Cardiac muscle cell (in vitro differentiated cells and primary cell): ENCODE measurements around the gene CCDC14. TPM values are rescaled to one million over a fixed set of nuclear protein-coding genes. Genes with fewer than 3 reads are reported as not detected.
A peak's percentile ranks its signal among the peaks of the same experiment; 100 is the strongest.

Source experiments
- DNase-seq, 2 donors: peaks; one replicate each; pipeline versions ENCODE4 v3.0.0 to v3.0.0-alpha.2; 2010 to 2017; ENCODE audit warnings: low read depth in 1 of 2, low spot score in 1 of 2
- H3K27ac ChIP-seq: fragments of 200-600 bp; sonication (generic); 2 replicates; pipeline ENCODE4 v1.5.1; 2016
- H3K27me3 ChIP-seq: fragments of 200-600 bp; sonication (generic); 2 replicates; pipeline ENCODE4 v1.6.0; 2016; ENCODE audit warnings: control low read depth
- H3K36me3 ChIP-seq: fragments of 200-600 bp; sonication (generic); 2 replicates; pipeline ENCODE4 v1.5.1; 2016; ENCODE audit warnings: control low read depth
- H3K4me1 ChIP-seq: fragments of 200-600 bp; sonication (generic); 2 replicates; pipeline ENCODE4 v1.8.1; 2017; ENCODE audit warnings: low read depth, mild to moderate bottlenecking, mixed run types
- H3K4me3 ChIP-seq: fragments of 200-600 bp; sonication (generic); 2 replicates; pipeline ENCODE4 v1.5.1; 2016; ENCODE audit warnings: mild to moderate bottlenecking
- H3K9me3 ChIP-seq: fragments of 200-600 bp; sonication (generic); 2 replicates; pipeline ENCODE4 v1.5.1; 2017; ENCODE audit warnings: low read depth, mild to moderate bottlenecking, control low read depth
- polyA plus RNA-seq: library from polyadenylated mRNA; unstranded; fragments of >200 nt; fragmentation: Nextera tagmentation; extraction: Ambion mirVana; gene quantifications from 2 replicates; pipeline ENCODE4 v1.2.1, GENCODE V29; 2016
- total RNA-seq: library from RNA; depleted of rRNA; stranded (reverse); fragments of >200 nt; gene quantifications from 2 replicates; pipeline ENCODE4 v1.2.3, GENCODE V29; 2016
- TF ChIP-seq, protein P1 (sequence below): IDR thresholded peaks from 2 replicates; pipeline ENCODE4 v1.5.1; 2012; ENCODE audit warnings: low read depth, mild to moderate bottlenecking, low read length

Gene CCDC14
- total and polyA plus RNA-seq, 2 experiments from 2014 or later, result 16.9 to 45.5 TPM

DNA sequence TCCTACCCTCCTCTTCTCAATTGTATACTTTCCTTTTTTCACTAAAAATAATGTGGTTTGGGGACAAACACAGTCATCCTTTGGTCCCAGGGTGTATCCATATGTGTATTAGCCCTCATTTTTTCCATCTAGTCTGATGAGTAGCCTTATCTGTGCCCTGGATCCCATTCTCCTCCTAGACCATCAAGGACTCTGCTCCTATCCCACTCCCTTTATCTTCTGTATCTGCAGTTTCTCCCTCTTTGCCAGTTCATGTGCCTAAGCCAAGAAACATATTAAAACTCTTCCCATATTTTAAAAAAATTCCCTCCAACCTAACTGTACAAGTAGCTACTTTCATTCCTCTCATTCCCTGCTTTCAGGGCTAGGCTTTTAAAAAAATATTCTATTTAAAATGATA, 25.2 kb downstream of the CCDC14 start:
- no peak overlapping the region for H3K27ac ChIP-seq
- no peak for DNase-seq
- H3K9me3 ChIP-seq, result no peaks in the 10 kb centered on the region
- TF ChIP-seq, protein P1, sequence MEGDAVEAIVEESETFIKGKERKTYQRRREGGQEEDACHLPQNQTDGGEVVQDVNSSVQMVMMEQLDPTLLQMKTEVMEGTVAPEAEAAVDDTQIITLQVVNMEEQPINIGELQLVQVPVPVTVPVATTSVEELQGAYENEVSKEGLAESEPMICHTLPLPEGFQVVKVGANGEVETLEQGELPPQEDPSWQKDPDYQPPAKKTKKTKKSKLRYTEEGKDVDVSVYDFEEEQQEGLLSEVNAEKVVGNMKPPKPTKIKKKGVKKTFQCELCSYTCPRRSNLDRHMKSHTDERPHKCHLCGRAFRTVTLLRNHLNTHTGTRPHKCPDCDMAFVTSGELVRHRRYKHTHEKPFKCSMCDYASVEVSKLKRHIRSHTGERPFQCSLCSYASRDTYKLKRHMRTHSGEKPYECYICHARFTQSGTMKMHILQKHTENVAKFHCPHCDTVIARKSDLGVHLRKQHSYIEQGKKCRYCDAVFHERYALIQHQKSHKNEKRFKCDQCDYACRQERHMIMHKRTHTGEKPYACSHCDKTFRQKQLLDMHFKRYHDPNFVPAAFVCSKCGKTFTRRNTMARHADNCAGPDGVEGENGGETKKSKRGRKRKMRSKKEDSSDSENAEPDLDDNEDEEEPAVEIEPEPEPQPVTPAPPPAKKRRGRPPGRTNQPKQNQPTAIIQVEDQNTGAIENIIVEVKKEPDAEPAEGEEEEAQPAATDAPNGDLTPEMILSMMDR, result no peak
- H3K27me3 ChIP-seq, result no peaks in the 10 kb centered on the region
- no peaks in the 10 kb centered on the region for H3K4me1 ChIP-seq
- peaks cover 24% of the 10 kb centered on the region for H3K36me3 ChIP-seq
- no peak overlapping the region for H3K4me3 ChIP-seq

GRCh38 chr3:123934250-123934649, 26.8 kb downstream of the CCDC14 start:
- peaks cover 40% of the 10 kb centered on the region for H3K36me3 ChIP-seq
- H3K9me3 ChIP-seq, result no peaks in the 10 kb centered on the region
- no peak for DNase-seq
- no peak overlapping the region for H3K27ac ChIP-seq
- TF ChIP-seq, protein P1, result no peak
- no peak overlapping the region for H3K4me3 ChIP-seq
- H3K27me3 ChIP-seq, result no peaks in the 10 kb centered on the region
- no peaks in the 10 kb centered on the region for H3K4me1 ChIP-seq

DNA sequence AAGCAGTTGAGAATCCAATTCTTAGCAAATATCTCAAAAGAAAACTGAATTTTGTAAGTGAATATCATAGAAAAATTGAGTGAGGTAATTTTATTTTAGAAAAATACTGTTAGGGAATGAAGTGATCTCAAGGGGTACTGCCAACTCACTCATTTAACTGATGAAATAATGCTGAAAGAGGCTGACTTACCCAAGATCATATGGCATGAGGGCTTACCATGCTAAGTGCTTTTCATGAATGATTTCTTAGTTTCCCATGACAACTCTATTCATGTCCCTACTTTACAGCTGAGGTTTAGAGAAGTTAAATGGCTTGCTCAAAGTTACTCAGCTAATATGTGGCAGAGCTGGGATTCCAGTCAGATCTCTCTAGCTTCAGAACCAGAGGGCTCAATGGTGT, 30.6 kb downstream of the CCDC14 start:
- Histone ChIP-seq H3K36me3 (peaks cover 34% of the 10 kb centered on the region), H3K4me3 (no peak overlapping the region), H3K27ac (no peak overlapping the region), H3K4me1 (no peaks in the 10 kb centered on the region), H3K27me3 (no peaks in the 10 kb centered on the region), H3K9me3 (no peaks in the 10 kb centered on the region)
- DNase-seq, result peak in 1 of 2 donors; percentile 0
- TF ChIP-seq, protein P1, result no peak

- Histone ChIP-seq H3K27me3 (no peaks in the 10 kb centered on the region), H3K4me3 (no peak overlapping the region), H3K27ac (no peak overlapping the region), H3K4me1 (no peaks in the 10 kb centered on the region), H3K36me3 (peaks cover 34% of the 10 kb centered on the region), H3K9me3 (no peaks in the 10 kb centered on the region)
- no peak for DNase-seq
- TF ChIP-seq, protein P1, result no peak
These were observed 31.7 kb downstream of the CCDC14 start for GRCh38 chr3:123929325-123929724.

GRCh38 chr3:123926396-123926795, 34.6 kb downstream of the CCDC14 start:
- H3K27me3 ChIP-seq, result no peaks in the 10 kb centered on the region
- TF ChIP-seq, protein P1, result no peak
- H3K36me3 ChIP-seq, result peaks cover 23% of the 10 kb centered on the region

GRCh38 chr3:123920868-123921267, 40.2 kb downstream of the CCDC14 start:
- TF ChIP-seq, protein P1, result no peak
- Histone ChIP-seq H3K36me3 (peaks cover 7% of the 10 kb centered on the region), H3K4me3 (no peak overlapping the region)

More at GRCh38 chr3:123926396-123926795, 34.6 kb downstream of the CCDC14 start:
- DNase-seq, result no peak
- H3K4me1 ChIP-seq, result no peaks in the 10 kb centered on the region
- no peak overlapping the region for H3K4me3 ChIP-seq
- no peaks in the 10 kb centered on the region for H3K9me3 ChIP-seq
- no peak overlapping the region for H3K27ac ChIP-seq

More at GRCh38 chr3:123920868-123921267, 40.2 kb downstream of the CCDC14 start:
- H3K4me1 ChIP-seq, result no peaks in the 10 kb centered on the region
- no peaks in the 10 kb centered on the region for H3K9me3 ChIP-seq
- no peak for DNase-seq
- no peaks in the 10 kb centered on the region for H3K27me3 ChIP-seq
- no peak overlapping the region for H3K27ac ChIP-seq
